ENCODE data around the gene ACAP3.
A peak's percentile ranks its signal among the peaks of the same experiment; 100 is the strongest.

ACAP3 gene

GRCh38 chr1:1298861-1299685, 8.7 kb downstream of the ACAP3 start:
- peak; percentile 61 for DNase-seq

GRCh38 chr1:1297802-1298424, 9.8 kb downstream of the ACAP3 start:
- no peak for DNase-seq

DNA sequence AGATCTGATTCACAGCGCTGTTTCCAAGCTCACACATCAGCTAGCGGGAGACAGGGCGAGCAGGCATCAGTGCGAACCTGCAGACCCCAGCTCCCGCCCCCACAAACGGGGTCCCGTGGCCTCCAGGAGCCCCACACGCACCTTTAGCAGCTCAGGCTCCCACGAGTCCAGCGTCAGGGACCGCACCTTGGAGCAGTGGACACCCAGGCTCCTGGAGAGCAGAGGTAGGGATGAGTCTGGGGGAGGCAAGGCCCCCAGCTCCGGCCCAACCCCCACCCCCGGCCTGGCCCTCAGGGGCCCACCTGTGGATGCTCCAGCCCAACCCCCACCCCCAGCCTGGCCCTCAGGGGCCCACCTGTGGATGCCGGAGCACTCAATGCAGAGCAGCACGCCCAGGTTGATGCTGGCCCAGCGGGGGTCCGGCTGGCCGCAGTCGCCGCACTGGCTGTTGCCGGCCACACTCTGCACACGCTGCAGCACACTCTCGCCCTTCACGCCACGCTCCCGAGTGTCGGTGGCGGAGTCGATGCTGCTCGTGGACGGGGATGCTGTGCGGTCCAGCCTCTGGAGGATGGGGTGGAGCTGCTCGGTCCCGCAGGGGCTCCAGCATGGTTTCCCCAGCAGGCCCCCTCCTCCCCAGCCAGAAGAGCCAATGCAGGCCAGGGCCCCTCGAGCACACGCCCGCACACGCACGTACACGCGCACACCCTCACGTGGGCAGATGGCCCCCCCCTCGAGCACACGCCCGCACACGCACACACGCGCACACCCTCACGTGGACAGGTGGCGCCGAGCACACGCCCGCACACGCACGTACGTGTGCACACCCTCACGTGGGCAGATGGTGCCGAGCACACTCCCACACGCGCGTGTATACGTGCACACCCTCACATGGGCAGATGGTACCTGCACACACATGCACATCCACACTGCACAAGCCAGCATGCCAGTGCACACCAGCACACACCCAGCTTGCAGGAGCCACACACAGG, 11.4 kb downstream of the ACAP3 start:
- no peak for DNase-seq

DNA sequence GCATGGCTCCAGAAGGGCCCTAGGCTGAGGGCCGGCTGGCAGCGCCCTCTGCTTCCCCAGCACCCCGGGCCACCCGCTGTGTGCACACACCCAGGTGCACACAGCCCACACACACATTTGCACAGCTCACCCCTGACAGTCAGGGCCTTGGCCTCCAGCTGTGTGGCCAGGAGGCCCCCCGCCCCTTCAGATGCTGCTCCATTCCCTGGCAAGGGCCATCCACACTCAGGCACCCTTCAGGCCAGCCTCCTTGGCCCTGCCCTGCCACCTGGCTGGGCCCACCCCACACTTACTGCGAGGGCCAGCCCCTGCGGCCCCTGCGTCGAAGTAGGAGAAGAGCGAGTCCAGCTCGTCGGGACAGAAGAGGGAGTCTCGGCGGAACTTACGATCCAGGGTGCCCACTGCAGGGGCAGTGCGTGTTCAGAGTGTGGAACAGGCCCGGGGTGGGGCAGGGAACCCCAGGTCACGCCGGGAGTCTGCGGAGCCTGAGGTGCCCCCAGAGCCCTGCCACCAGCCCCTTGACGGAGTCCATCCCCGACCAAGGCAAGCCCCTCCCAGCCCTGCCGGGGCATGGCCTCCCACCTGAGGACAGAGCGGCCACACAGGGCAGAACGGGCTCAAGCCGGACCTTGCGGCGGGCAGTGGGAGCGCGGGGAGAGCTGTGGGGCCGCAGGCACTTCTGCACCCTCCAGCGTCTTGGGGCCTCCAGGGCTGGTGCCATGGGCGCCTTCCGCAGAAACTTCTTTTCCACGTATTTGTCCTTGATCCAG, 12.4 kb downstream of the ACAP3 start:
- no peak for DNase-seq

GRCh38 chr1:1294250-1294890, 13.4 kb downstream of the ACAP3 start:
- no peak for DNase-seq

- DNase-seq = peak; percentile 24
These were observed 14.2 kb downstream of the ACAP3 start for GRCh38 chr1:1293263-1294249.

GRCh38 chr1:1292851-1293250, 14.9 kb downstream of the ACAP3 start:
- DNase-seq = no peak

- DNase-seq = no peak
These were observed 15.3 kb downstream of the ACAP3 start for GRCh38 chr1:1292442-1292779.

- DNase-seq = peak; percentile 80
These were observed 15.9 kb downstream of the ACAP3 start for GRCh38 chr1:1291548-1292441.

DNA sequence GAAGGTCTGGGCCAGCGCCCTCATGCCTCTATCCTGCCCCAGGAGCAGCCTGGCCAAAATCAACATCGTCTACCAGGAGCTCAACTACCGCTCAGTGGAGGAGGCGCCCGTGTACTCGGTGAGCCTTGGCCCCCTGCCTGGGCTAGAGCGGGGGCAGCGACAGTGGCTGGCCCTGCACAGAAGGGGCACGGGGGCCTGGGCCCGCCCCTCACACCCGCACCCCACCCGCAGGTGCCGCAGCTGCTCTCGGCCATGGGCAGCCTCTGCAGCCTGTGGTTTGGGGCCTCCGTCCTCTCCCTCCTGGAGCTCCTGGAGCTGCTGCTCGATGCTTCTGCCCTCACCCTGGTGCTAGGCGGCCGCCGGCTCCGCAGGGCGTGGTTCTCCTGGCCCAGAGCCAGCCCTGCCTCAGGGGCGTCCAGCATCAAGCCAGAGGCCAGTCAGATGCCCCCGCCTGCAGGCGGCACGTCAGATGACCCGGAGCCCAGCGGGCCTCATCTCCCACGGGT, 16.7 kb downstream of the ACAP3 start:
- no peak for DNase-seq

- DNase-seq = peak; percentile 72
These were observed 17.4 kb downstream of the ACAP3 start for GRCh38 chr1:1290238-1290731.

- no peak for DNase-seq
These were observed 20.2 kb downstream of the ACAP3 start for GRCh38 chr1:1287288-1288110.

- no peak for DNase-seq
These were observed 21.1 kb downstream of the ACAP3 start for GRCh38 chr1:1286313-1287261.

- DNase-seq = no peak
These were observed 22.0 kb downstream of the ACAP3 start for GRCh38 chr1:1285611-1286311.

- DNase-seq = no peak
These were observed 22.6 kb downstream of the ACAP3 start for GRCh38 chr1:1285102-1285571.
